ENCODE measurements around the gene LAMA2.

LAMA2 gene

DNA sequence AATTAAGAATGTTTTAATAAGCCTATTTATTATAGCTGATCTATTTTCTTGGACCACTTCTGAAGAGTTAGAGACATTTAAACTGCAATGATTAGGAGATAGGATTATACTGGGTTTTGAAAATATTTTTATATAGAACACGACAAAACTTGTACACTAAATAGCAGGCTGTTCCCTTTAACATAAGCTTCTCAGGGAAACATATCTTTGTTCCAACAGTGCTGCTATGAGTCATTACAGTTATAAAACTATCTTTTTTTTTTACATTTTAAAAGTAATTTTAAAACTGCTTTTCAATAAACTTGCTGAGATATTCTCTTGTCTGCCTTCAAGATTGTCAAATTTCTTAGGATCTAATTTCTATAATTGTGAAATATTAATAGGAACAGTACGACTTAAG is 438.0 kb downstream of the LAMA2 start:
- no peak for DNase-seq (ENCODE audit: low read depth, low spot score)

DNA sequence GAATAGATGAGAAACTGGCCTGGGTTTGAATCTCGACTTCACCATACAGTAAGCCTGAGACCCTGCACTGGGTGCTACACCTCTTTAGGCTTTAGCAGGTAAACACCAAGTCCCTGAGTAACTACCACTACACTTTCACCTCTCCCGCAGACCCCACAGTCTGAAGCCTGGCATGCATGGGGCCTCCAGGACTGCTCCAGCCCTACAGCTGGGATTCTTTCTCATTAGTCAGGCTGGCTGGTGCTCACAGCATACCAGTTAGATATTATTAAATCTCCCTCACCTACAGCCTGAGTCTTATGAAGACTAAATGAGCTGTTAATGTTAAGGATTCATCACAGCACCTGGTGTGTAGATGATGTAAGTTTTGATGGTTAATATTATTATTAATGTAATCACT is 438.4 kb downstream of the LAMA2 start:
- no peak overlapping the region for H3K4me3 ChIP-seq (ENCODE audit: low read length)
- DNase-seq (ENCODE audit: low read depth, low spot score) = no peak

More for the DNA sequence above, 438.0 kb downstream of the LAMA2 start:
- H3K4me3 ChIP-seq (ENCODE audit: low read length) = no peak overlapping the region

DNA sequence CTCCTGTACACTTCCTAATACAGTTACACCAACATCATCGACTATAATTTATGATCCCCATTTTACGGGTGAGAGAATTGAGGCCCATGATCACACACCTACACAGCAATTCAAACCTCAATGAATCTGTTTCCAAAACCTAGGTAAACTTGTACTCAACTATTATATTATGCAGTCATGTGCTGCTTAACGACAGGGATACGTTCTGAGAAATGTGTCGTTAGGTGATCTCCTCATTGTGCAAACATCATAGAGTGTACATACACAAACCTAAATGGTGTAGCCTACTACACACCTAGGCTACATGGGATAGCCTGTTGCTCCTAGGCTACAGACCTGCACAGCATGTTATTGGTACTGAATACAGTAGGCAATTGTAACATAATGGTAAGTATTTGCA is 441.4 kb downstream of the LAMA2 start:
- H3K4me3 ChIP-seq (ENCODE audit: low read length) = no peak overlapping the region
- DNase-seq (ENCODE audit: low read depth, low spot score) = no peak

DNA sequence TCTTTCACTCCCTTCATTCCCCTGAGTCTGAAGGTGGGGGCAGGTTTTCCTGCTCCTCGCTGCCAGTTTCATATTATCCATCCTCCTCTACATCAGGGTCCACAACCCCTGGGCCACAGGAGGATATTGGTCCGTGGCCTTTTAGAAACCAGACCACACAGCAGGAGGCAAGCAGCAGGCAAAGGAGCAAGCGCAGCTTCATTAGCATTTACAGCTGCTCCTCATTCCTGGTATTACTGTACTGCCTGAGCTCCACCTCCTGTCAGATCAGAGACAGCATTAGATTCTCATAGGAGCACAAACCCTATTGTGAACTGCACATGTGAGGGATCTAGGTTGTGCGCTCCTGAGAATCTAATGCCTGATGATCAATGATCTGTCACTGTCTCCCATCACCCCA is 446.7 kb downstream of the LAMA2 start:
- no peak overlapping the region for H3K4me3 ChIP-seq (ENCODE audit: low read length)
- DNase-seq (ENCODE audit: low read depth, low spot score) = no peak

DNA sequence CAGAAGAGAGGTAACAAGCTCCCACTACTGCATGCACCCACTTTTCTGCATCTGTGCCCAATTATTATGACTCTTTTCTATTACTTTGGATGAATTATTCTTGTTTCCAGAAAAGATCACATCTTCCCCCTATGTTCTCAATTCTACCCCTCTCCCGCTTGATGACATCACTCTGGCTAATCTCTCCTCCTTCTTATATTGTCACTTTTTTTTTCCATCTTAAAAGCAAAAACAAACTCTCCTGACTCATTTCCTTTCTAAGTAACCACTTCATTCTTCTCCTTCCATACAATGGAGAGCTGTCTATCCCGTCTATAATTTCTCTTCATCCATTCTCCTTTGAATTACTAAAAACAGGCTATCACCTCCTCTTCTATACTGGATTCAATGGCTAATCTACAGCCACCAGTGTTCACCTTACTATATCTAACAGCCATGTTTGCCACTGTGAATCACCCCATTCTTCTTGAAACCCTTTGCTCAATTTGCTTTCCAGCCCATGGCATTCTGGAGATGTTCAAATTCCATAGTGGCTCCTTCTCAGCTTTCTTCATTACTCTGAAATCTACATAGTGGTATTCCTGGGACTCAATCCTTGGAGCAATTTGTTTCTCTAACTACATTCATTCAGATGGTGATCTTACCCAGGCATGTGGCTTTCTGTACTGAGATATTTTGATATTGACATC is 448.7 kb downstream of the LAMA2 start:
- no peak overlapping the region for H3K4me3 ChIP-seq (ENCODE audit: low read length)
- DNase-seq (ENCODE audit: low read depth, low spot score) = no peak

DNA sequence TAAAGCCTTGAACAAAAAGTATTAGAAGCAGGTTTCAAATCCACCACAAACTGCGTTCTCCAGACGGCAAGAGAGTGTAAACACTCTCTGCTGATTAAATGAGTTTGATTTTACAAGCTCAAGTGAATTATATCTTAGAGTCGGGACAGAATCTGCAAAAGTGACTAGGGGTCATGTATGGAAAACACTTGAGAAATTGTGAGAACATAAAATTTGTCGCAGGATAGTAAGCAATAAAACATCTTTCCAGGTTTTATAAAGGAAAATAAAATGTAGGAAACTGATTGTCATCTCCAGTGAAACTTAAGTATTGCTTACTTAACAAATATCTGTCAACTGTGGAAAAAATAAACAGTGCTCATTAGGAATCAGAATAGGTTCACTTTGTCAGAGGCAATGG is 452.9 kb downstream of the LAMA2 start:
- H3K4me3 ChIP-seq (ENCODE audit: low read length) = no peak overlapping the region
- no peak for DNase-seq (ENCODE audit: low read depth, low spot score)

DNA sequence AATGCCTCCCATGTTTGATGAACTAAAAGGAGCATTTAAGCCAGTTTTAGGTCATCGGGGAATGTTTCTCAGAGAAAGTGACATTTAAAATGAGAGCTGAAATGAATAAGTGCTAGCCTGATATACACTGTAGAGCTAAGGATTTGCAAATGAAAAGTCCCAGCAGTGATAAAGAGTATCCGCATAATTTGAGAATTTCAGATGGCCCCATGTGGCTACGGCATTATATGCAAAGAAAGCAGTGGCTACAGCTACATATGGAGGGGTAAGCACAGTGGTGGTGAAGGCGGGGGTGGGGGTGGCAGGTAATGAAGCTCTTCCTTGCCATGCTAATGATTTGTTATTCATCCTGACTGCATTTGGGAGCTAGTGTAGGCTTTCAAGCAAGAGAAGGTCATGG is 455.7 kb downstream of the LAMA2 start:
- no peak for DNase-seq (ENCODE audit: low read depth, low spot score)
- H3K4me3 ChIP-seq (ENCODE audit: low read length) = no peak overlapping the region

DNA sequence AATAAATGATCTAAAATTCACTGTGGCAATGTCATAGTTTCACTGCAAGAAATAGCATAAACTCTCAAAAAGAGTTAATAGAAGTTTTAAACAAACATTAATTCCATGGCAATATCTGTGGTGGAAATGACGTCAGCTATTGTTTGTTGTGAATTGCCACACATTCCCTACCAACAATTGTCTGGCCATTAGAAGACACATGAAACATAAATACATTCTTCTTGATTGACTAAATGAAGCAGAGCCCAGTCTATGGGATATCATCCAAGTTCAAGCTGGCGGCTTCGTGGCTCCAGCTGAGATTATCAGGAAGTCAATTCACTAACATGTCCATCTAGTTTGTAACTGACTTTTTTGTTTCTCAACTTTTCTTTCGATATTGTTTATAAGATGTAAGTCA is 458.0 kb downstream of the LAMA2 start:
- no peak for DNase-seq (ENCODE audit: low read depth, low spot score)

DNA sequence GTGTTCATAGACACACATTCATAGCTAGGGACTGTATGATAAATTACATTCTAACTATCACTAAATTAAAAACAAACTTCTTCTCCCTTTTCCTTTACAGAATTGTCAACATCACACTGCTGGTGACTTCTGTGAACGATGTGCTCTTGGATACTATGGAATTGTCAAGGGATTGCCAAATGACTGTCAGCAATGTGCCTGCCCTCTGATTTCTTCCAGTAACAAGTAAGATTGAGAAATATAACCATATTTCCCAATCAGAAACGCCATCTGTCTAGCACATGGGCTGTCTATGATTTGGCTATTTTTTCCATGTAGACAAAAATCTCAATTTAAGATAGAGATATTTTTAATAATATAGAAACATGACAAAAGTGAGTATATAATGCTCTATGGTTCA is 459.3 kb downstream of the LAMA2 start:
- no peak overlapping the region for H3K4me3 ChIP-seq (ENCODE audit: low read length)
- no peak for DNase-seq (ENCODE audit: low read depth, low spot score)

More for the DNA sequence above, 458.0 kb downstream of the LAMA2 start:
- no peak overlapping the region for H3K4me3 ChIP-seq (ENCODE audit: low read length)

DNA sequence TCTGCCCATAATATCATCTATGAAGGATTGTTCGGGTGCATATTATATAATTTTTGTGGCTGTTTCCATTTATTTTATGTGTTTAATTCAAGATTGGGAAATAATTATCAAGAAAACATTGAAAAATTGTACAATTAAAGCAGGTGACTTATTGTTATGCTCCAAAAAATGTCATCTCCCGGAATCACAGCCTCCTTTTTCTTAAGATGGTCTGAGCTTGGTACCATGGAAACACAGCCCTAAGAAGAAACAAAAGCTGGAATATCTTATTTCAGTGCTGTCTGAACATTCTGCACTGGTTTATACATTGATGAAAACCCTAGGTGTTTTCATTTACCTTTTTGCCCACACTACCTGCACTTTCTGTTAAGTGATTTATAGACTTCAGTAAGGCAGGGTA is 459.9 kb downstream of the LAMA2 start:
- H3K4me3 ChIP-seq (ENCODE audit: low read length) = no peak overlapping the region
- no peak for DNase-seq (ENCODE audit: low read depth, low spot score)

DNA sequence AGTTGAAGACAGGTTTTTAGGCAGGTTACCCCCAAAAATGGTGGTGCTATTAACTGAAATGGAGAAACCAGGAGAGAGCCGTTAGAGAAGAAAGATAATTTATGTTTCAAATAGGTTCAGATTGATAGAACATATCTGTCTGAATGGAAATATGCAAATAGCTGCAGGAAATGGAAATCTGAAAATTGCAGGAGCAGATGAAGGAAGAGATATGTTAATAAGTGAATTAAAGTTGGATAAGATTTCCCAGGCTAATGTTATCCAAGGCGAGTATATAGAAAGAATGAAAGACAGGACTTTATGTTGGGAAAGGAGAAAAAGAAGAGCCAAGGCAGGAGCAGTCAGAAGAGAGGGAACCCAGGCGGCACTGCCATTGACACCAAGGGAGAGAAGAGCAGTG is 461.4 kb downstream of the LAMA2 start:
- no peak for DNase-seq (ENCODE audit: low read depth, low spot score)
- H3K4me3 ChIP-seq (ENCODE audit: low read length) = no peak overlapping the region

DNA sequence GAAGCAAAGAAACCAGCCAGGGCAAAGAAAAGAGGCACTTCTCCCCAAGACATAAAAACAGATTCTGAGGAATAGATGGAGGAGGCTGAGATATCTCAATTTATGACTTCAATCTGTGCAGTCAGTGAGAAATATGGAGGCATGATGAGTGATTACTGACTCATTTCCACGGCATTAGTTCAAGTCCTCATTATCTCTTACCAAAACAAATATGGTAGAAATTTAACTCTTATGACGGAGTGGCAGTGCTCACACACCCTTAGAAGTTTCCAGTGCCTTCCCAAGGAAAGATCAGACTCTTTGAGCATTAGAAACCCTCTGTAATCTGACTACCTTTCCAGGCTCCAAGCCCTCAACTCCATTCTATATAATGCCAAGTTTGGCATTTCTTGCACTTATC is 463.0 kb downstream of the LAMA2 start:
- H3K4me3 ChIP-seq (ENCODE audit: low read length) = no peak overlapping the region
- DNase-seq (ENCODE audit: low read depth, low spot score) = no peak

DNA sequence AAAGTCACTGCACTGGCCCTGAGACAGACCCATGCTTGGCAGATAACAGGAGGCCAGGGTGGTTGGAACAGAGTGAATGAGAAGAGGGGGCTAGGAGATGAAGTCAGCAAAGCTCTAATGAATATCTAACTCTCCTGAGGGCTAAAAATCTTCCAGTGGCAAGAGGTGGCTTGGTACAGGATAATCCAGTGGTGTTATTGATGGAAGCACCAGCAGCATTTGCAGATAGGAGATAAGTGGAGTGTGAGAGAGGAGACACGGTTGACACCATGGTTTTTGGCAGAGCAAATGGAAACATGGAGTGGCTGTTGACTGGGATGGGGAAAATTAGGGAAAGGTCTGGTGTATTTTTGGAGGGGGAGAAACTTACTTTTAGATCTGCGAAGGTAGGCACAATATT is 464.0 kb downstream of the LAMA2 start:
- DNase-seq (ENCODE audit: low read depth, low spot score) = no peak
- no peak overlapping the region for H3K4me3 ChIP-seq (ENCODE audit: low read length)

DNA sequence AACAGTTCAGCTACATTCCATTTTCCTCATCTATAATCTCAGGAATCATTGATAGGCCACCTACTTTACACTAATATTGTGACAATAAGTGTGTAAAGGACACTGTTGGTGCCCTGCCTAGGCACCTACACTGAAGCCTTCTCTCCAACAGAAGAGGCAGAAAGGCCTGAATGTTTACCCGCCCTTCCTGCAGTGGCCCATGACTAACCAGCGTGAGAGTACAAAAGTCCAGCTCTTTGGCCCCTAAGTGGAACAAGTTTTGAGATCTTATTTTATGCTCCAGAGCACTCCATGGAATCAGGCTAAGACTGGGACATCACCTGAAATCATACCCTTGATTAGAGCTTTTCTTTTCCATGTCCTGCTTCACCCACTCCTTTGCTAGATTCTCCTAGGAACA is 467.3 kb downstream of the LAMA2 start:
- no peak overlapping the region for H3K4me3 ChIP-seq (ENCODE audit: low read length)
- DNase-seq (ENCODE audit: low read depth, low spot score) = no peak

DNA sequence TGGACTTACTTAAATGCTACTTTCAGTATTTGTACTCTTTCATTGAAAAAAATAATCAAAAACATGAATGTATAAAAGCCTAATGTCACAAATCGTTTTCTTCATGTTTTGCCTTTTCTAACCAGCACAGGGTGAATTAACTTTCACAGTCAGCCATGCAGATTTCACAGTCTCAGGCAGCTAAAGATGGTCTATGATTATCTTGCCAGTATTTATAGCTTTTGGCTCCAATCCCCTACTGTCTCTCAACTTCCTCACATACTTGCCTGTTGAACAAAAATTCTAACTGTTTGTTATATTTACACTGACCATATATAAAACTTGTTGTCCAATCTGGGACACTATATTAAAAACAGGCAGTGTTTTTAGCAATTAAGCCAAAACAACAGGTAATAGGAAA is 468.9 kb downstream of the LAMA2 start:
- DNase-seq (ENCODE audit: low read depth, low spot score) = no peak
- H3K4me3 ChIP-seq (ENCODE audit: low read length) = no peak overlapping the region

DNA sequence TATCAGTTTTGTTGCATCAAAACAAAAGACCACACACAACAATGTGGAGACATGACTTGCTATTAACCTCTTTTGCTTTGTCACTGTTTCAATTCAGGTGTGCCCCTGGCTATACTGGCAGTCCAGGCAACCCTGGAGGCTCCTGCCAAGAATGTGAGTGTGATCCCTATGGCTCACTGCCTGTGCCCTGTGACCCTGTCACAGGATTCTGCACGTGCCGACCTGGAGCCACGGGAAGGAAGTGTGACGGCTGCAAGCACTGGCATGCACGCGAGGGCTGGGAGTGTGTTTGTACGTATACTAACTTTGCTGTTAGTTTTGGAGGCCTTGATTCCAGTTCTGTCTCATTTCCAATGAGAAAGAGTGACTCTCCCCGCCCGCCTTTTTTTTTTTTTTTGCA is 470.1 kb downstream of the LAMA2 start:
- no peak for DNase-seq (ENCODE audit: low read depth, low spot score)
- no peak overlapping the region for H3K4me3 ChIP-seq (ENCODE audit: low read length)

DNA sequence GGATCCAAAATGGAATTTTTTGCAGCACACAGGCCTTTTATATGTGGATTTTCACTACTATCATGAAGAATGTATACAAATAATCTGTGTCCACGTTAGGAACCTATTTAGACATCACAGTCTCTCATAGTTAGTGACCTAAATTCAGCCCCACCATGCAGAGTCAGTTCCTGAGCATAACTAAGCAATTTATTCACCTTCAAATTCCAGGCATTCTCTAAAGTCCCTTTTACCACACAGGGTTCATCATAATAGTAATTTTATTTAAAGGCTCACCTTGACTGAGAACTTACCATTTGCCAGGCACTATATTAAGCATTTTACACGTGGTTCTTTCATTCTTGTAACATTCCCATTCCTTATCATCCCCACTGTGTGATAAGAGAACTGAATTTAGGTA is 473.2 kb downstream of the LAMA2 start:
- no peak overlapping the region for H3K4me3 ChIP-seq (ENCODE audit: low read length)
- DNase-seq (ENCODE audit: low read depth, low spot score) = no peak

DNA sequence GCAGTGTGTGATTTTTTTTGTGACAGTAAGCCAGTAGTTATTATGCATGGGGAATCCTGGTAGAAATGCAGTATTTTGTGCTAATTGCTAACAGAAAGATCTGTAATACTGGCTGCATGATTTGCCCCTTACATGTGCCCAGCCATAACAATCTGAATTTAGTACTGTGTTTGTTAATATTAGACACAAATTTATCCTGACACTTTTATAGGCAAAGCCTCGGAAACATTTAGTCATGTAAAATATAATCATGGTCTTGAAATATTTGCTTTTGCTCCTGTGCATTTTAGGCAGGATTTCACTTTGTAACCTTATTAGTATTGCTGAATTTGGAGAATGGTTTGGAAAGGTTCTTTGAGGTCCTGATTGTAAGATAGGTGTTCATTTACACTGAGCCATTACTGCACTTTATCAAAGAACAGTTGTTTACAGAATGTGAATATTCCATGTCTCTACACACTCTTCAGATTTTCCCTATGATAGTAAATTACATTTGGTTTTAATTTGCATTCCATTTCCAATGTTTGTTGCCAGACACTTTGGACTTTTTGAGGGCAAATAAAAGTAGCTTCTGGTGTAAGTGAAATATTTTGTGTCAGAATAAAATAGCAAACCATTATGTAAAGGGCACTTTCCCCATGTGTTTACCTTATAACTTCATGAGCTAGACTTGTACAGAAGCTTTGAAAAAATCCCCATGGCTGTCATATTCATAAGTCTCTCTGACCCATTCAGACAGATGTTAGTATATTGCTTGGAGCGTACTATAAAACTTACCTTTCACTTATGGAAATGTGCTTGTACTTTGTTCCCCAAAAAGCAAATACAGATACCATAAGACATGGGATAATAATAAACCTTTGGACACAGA is 477.1 kb downstream of the LAMA2 start:
- DNase-seq (ENCODE audit: low read depth, low spot score) = no peak
- H3K4me3 ChIP-seq (ENCODE audit: low read length) = no peak overlapping the region

DNA sequence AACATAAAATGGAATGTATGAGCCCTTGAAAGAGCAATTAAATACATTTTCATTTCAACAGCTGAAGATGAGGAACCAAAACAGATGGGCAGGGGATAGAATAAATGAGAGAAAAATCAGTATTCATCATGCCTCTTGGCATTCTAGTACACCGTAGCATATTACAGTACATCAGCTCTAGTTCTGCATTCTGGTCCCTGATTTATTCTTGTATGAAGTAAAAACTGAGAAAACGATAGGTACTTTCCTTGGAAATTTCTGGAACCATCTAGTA is 477.7 kb downstream of the LAMA2 start:
- no peak overlapping the region for H3K4me3 ChIP-seq (ENCODE audit: low read length)
- DNase-seq (ENCODE audit: low read depth, low spot score) = no peak

DNA sequence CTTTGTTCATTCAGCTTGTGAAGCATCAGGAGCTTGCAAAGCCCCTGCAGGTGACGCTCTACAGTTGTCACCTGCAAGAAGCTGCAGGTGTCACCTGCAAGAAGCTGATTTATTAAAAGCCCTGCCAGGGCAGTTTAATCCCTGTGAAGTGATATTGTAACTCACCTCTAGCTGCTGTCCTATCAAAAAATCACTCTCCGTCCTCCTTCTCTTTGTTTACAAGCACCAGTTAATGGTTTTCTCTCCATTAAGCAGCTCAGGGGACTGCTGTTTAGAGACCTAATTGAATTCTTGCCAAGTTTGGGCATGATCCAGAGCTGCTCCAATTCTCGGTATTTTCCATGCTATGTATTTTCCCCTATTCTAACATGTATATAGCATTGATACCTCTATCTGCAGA is 481.1 kb downstream of the LAMA2 start:
- H3K4me3 ChIP-seq (ENCODE audit: low read length) = no peak overlapping the region
- DNase-seq (ENCODE audit: low read depth, low spot score) = no peak

DNA sequence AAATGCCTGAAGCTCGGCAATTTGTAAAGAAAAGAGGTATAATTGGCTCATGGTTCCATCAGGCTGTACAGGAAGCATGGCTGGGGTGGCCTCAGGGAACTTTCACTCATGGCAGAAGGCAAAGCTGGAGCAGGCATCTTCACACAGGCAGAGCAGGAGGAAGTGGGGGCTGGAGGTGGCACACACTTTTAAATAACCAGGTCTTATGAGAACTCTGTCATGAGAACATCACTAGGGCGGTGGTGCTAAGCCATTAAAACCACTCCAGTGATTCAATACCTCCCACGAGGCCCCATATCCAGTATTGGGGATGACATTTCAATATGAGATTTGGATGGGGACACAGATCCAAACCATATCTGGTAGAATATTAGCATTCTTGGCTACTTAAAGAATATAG is 481.8 kb downstream of the LAMA2 start:
- no peak for DNase-seq (ENCODE audit: low read depth, low spot score)
- no peak overlapping the region for H3K4me3 ChIP-seq (ENCODE audit: low read length)
